Amniotic epithelial cell (primary cell): ENCODE measurements around the gene MCOLN1.

Experiments
- DNase-seq: peaks from one replicate; pipeline ENCODE4 v3.0.0-alpha.2; 2010; ENCODE audit warnings: low read depth

MCOLN1 gene

GRCh38 chr19:7522072-7522922 is at the start of gene MCOLN1:
Gene MCOLN1 (plus strand): TSS chr19:7522624. CDS start chr19:7522751, 127 bp downstream.
- DNase-seq: peak; percentile 89

- DNase-seq: no peak
These were observed 46.8 kb upstream of the MCOLN1 start for GRCh38 chr19:7475665-7476064.

- DNase-seq: no peak
These were observed 46.2 kb upstream of the MCOLN1 start for GRCh38 chr19:7476241-7476640.

DNA sequence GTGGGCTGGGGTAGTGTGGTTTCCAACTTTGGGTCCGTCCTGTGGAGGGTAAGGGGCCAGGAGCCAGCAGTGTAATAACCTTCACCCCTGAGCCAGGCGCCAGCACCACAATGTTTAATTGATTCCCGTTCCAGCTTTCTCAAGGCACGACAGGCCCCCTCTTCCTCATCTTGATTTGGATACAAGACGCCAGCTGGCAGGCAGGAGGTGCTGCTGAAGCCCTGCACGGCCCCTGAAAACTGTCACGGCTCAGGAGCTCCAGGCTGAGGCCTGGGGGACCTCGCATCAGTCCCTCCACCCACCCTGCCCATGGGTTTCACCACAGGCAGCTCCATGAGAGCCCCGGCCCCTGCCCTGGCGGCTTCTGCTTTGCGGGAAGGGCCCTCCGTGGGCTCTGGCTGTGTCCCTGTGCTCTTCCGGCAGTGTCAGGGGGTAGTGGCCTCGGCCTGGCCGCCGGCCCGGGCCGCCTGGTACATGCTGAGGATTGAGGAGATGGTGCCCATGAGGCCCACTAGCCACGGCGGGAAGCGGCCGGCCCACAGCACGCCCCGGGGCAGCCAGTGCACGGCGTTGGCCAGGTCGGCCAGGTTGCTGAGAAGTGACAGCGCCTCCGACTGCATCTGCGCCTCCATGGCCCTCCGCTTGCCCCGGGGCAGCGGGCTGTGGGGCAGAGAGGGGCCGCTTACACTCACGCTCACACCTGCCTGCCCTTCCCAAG is 45.5 kb upstream of the MCOLN1 start:
- DNase-seq: no peak

- no peak for DNase-seq
These were observed 44.7 kb upstream of the MCOLN1 start for GRCh38 chr19:7477758-7478157.

DNA sequence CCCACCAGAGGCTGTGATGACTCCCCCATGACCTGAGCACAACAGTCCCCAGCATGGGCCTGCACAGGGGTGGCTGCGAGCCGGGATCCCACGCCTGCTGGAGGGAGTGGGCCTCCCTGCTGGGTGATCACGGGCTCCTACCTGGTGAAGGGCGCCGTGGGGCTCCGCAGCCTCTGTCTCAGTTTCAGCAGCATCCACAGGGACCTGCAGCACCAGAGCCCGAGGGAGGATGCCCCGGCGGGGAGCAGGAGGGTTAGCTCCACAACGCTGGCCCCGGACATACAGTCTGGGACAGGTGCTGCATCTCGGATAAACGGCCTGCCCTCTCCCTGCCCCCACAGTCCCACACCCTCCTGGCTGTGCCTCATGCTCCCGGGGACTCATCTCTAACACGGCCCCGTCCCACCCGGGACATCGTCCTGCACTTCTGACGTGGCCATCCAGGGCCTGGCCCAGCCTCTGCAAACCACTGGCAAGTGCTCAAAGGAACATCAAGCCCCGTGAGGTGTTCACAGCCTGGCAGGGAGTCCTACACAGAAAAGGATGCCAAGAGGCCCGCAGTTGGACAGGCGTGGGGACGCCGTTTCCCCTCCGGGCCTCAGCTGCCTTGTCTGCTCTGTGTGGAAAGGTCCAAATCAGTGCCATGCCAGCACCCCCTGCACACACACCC is 44.1 kb upstream of the MCOLN1 start:
- no peak for DNase-seq

- DNase-seq: no peak
These were observed 43.6 kb upstream of the MCOLN1 start for GRCh38 chr19:7478843-7479227.

DNA sequence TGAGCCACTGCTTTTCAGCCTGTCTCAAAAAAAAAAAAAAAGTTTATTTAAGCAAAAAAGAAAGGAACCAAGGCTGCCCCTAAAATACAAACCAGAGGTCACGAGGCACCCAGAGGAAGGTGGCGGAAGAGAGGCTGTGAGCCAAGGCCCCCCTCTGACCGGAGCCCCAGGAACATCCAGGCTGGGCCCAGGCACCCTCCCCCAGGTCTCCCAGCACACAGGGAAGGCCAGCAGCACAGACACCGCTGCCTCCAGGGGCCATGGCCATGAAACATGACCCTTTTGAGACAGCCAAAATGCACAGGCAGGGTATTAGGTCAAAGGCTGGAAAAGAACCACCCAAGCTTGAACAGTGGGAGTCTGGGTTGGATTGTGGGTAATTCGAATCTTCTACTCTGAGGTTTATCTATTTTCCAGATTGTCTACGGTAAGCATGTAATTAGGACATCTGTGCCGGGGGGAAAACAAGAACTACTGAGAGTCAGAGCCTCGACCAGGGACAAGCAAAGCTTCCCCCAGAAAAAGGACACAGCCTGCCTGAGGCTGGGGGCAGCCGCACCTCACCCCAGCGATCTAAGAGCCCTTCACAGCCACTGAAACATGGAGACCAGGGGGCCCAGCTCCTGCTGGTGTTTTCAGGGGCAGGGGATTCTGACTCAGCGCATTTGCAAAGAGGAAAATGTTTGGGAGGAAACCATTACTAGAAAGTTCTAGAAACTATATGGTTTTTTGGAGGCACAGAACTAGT is 42.0 kb upstream of the MCOLN1 start:
- DNase-seq: no peak

DNA sequence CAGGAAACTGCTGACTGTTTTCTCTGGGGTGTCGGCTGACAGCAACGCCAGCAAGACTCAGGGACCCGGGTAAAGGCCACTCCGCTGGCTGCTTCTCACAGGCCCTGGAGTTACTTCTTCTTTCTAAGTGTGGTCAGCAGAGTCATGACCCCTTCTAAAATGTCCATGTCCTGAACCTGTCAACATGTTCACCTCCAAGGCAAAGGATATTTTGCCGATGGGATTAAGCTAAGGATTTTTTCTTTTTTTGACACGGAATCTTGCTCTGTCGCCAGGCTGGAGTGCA is 41.5 kb upstream of the MCOLN1 start:
- DNase-seq: no peak

GRCh38 chr19:7482584-7483439 is 39.6 kb upstream of the MCOLN1 start:
- no peak for DNase-seq

DNA sequence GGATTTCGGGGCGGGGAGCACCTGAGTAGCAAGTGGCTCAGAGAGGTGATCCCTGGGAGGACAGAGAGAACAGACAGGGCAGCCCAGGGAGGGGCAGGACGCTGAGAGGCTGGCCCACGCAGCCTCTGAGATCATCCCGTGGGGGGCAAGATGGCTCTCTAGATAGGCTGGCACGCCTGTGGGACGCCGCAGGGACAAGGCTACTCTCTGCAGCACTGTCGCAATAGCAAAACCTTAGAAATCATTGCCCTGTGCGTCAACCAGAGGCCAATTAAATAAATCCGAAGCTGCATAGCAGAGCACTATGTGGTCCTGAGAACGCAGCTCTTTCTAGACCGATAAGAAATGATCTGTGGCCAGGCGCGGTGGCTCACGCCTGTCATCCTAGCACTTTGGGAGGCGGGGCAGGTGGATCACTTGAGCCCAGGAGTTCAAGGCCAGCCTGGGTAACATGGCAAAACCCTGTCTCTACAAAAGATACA is 38.7 kb upstream of the MCOLN1 start:
- DNase-seq: no peak

DNA sequence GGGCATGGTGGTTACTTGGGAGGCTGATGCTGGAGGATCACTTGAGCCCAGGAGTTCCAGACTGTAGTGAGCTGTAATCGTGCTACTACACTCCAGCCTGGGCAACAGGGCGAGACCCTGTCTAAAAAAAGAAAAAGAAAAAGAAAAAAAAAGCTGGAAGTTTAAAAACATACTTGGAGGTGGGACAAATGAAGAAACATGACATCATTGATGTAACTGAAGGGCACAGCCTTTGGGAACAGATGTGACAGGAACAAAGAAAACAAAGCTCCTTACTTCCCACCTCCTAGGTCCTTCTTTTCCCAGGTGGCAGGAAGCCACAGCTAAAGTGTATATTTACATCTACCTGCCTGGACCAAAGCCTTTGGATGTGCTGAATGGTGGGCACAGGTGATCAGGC is 35.5 kb upstream of the MCOLN1 start:
- no peak for DNase-seq

- DNase-seq: peak; percentile 73
These were observed 33.6 kb upstream of the MCOLN1 start, which contains the start of gene PEX11G for GRCh38 chr19:7488736-7489353. Gene PEX11G (minus strand): TSS chr19:7489035. CDS start chr19:7489010, 25 bp downstream.

DNA sequence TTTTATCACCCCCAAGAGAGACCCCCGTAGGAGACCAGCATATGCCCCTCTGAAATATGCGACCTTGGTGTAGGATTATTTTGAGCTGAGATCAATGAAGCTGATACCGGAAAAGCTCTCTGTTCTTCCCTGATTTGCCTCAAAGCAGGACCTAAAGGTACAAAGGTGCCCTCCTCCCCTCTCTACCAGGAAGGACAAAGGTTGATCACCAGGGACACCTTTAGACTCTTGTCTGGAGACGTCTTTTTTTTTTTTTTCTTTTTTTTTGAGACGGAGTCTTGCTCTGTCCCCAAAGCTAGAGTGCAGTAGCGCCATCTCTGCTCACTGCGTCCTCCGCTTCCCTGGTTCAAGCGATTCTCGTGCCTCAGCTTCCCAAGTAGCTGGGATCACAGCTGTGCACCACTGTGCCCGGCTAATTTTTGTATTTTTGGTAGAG is 32.8 kb upstream of the MCOLN1 start:
- no peak for DNase-seq

DNA sequence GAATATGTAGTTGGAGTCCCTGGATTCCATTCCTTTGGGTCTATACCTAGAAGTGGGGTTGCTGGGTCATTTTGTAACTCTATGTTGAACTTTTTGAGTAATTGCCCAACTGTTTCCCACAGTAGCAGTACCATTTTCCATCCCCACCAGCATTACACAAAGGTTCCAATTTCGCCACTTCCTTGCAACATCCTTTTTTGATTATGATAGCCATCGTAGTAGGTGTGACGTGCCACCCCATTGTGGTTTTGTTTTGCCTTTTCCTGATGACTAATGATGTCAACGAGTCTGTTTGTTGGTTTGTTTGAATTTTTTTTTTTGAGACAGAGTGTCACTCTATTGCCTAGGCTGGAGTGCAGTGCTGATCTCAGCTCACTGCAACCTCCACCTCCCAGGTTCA is 30.3 kb upstream of the MCOLN1 start:
- DNase-seq: peak; percentile 83

DNA sequence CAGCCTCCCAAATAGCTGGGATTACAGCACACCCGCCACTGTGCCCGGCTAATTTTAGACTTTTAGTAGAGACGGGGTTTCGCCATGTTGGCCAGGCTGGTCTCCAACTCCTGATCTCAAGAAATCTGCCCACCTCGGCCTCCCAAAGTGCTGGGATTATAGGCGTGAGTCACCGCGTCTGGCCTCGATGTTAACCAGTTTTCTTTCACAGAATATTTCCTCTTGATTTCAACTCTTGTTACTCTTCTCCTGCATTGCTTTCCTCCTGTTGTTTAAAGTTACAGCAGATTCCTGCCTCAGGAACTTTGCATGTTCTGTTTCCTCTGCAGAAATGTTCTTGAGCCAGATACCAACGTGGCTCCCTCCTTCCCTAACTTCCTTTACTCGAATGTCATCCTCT is 29.9 kb upstream of the MCOLN1 start:
- peak; percentile 65 for DNase-seq

DNA sequence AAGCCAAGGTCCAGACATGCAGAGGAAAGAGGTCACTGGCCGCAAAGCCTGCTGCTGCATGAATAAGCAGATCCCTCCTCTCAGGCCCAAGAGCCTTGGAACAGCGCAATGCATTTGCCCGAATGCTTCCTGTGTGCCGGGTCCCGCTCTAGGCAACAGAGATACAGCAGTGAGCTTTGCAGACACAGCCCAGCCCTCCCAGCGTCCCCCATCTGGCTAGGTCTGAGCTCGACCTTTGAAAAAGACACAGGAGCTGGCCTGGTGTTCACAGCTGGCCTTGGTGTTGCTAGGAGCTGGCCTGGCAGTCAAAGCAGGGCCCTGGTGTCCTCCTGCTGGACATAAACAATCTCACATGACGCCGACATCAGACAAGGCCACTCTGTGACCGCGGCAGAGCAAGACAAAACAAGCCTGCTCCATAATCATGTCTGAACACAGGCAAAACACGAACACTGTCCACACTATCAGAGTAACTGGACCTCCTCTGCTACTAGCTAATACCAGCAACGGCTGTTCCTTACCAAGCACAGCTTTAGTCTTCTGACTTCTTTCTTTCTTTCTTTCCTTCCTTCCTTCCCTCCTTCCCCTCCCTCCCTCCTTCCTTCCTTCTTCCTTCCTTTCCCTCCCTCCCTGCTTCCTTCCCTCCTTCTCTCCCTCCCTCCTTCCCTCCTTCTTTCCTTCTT is 27.9 kb upstream of the MCOLN1 start:
- DNase-seq: no peak

- DNase-seq: no peak
These were observed 25.1 kb upstream of the MCOLN1 start for GRCh38 chr19:7497292-7497691.

GRCh38 chr19:7500811-7501450 is 21.5 kb upstream of the MCOLN1 start:
- peak; percentile 56 for DNase-seq

DNA sequence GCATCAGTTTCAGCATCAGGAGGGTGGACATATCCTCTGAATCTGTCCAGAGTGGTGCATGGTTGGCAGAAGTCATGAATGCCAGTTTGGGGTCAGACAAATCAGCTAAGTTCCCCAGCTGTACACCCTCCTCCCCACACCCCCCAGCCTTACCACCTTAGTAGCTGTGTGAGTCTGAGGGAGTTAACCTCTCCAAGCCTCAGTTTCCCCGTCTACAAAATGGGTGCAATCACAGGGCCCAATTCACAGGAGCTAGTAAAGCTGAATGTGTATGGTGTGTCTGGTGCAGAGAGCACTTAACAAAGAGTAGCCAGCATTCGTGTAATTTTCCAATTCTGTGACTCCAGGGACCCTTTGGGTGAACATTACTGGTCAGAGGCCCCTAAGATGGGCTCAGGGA is 19.9 kb upstream of the MCOLN1 start:
- DNase-seq: no peak
